HG03565 (cell line): ENCODE results near the gene CTNND2.

Experiments used
- ATAC-seq: cut with Tn5 transposase; IDR thresholded peaks from one replicate; pipeline ENCODE4 v1.9.1; 2021; ENCODE audit warnings: mild to moderate bottlenecking, moderate library complexity; ENCODE audit not compliant: unreplicated experiment

The CTNND2 gene

DNA sequence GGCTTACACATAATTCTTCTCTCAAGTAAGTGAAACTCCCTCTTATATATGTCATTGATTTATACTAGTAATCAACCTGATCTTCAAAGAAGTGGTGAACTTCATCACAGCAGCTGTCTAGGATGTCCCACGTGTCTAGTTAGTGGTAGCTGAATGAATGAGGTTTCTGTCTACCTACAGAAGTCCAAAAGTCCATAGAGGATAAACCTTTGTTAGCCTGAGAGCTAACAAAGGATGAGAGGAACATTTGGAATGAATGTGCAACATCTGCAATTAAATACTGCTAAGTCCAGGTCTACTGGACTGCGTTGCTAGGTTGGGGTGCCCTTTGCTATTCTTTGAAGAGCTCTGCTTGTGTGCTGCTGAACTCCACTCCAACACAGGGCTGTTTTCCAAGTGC is 929.4 kb downstream of the CTNND2 start:
- ATAC-seq, result no peak

DNA sequence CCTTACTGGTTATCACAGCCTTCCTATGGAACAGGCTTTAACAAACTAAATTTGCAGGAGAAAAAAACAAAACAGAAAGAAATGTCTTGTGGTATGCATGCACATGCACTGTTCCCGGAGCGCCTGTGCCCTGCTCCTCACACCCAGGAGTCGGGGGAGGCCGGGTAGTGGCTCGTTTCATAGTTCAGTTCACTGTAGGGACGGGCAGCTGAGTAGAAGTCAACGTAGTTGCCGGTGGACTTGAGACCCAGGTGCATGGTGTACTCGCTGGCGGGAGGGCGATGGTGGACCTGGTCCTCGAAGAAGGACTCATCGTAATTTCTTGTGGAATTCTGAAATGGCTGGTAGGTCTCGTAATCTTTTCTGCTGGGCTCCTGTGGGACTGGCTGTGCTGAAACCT is 930.9 kb downstream of the CTNND2 start:
- ATAC-seq, result no peak

DNA sequence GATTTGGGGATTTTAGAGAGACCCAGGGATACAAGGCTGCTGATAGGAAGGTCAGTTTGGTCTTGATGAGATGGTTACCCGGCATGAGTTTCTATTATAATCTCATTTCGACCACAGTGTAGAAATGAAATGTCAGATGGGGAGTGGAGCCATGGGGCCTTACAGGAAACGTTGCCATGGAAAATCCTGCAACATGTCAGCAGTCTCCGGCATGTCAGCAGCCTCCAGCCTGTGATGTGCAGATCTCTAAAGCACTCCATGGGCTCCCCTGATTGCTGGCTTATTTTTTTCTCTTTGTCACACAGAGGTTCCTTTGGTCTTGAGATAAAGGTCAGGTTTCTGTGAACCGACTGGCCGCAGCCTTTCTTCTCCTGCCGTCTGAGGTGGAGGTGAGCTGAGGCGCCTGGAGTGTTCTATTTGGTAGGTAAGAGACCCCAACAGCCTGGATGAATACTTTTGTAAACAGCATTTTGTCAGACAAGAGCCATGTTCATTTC is 934.5 kb downstream of the CTNND2 start:
- ATAC-seq, result no peak

DNA sequence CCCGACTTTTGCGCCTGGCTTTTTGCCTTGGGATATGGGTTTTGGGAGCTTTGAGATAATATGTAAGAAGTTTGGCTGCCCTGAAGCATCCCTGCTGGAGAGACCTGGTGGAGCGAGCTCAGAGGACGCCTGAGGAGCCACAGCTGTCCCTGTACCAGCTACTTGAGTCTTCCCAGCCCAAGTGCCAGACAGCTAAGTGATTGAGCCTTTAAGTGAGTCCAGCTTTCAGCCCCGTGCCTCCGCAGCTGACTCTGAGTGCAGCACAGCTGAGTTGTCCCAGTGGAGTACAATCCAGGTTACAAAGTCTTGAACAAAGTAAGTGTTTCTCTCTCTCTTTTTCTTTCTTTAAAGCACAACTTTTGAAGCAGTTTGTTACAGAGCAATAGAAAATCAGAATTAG is 939.4 kb downstream of the CTNND2 start:
- ATAC-seq, result no peak

DNA sequence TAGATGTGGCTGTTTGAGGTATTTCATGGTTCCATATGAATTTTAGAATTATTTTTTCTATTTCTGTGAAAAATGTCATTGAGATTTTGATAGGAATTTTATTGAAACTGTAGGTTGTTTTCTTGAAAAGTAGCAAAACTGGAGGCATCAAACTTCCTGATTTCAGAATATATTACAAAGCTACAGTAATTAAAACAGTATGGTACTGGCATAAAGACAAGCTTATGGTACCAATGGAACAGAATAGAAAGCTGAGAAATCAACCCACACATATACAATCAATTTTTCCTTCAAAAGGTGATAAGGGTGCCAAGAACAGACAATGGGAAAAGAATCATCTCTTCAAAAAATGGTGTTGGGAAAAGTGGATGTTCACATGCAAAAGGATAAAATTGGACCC is 945.5 kb downstream of the CTNND2 start:
- ATAC-seq, result no peak

DNA sequence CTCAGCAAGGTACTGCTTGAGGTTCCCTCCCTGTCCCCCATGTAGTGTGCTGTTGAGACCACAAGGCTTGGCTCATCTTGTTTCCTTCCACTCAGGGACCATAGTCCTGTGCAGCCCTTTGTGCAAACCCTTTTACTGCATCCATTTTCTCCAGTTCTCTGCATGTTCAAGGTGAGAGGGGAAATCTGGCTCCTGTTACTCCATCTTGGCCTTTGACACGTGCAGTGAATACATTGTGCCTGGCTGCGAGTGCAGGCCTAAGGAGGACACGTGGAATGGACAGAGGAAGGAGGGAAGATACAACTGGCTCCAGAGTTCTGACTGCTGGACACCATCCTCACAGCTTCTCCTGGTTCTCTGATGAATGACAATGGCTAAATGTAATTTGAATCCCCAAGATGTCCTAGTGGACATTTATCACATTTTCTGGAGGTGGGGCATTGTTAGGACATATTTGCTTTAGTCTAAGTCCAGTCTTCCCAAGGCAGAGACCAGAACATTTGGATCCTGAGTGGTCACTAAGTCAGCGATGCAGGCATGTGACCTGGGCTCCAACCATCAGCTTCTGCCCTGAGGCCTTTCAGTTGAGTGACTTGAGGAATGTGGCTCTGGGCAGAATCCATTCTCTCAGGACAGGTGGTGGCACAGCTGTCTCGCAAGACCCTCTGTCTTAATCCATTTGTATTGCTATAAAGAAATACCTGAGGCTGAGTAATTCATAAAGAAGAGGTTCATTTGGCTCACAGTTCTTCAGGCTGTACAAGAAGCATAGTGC is 954.2 kb downstream of the CTNND2 start:
- ATAC-seq, result no peak

DNA sequence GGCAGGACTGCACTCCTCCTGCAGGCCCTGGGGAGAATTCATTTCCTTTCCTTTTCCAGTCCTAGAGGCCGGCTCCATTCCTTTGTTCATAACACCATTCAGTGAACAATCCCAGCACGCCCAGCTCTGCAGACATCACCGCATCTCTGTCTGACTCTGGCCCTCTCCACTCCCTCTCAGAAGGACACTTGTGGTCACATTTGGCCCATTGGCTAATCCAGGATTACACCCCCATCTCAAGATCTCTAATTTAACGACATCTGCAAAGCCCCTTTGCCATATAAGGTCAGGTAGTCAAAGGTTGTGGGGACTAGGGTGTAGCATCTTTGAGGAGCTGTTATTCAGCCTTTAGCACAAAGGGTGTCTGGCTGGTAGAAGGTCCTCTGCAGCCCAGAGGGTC is 958.2 kb downstream of the CTNND2 start:
- ATAC-seq, result no peak

DNA sequence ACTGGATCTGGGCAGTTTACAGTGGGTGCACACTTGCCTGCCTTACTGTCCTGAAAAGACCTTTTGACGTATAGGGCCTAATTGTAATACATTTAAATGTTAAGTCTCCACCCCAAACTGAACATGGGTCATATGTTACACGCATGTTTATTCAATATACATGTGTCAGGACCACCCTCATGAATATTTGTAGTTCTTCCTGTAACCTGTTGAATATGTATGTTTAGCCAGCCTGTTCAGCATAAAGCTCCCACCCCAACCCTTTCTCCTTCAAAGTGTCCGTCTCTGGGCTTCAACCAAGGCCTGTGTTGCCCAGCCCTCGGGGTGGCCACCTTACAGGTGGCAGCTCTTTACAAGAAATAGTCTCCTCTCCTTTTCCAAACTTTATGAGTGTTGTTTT is 962.3 kb downstream of the CTNND2 start:
- ATAC-seq, result no peak

DNA sequence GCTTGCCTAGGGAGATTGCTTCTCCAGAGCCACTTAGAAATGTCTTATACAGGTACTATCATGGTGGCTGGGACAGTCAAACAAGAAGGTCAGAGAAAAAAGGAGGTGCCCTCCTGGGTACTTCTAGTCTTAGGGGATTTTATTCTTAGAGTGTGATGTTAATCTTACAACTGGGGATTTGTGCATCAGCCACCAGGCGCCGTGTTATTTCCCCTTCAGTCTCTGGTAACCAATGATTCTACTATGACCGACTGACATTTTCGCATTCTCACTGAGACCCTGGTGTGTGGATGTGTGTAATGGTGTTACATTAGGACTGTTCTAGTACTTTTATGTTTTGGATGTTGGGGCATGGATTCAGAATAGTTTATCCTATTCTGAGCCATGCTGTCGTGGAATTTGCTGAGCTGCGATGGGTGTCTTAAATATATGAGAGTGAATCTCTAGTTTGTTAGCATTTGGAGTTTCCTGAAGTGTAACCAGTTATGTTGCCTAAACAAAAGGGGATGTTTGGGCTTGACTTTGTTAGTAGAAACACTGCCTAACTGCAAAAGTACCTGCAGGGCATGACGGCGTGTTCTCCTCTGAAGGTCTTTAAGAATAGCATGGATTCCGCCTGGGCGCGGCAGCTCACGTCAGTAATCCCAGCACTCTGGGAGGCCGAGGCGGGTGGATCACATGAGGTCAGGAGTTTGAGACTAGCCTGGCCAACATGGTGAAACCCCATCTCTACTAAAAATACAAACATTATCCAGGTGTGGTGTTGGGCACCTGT is 968.0 kb downstream of the CTNND2 start:
- ATAC-seq, result no peak

DNA sequence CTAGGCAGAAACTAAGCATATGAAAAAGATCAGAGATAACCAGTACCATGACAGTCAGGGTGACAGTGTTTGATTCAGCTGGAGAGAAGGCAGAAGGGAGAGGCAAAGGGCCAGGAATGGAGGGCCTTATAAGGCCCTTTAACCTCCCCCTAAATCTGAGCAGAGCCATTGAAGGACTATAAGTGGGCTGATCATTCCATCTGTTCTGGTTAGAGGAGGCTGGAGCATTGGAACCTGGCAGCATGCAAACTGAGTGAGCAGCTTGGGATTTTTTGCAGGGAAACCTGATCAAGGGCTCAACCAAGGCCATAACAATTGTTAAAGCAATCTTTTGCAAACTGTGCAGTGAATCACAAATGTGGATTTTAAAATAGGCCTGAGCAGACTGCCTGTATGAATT is 968.7 kb downstream of the CTNND2 start:
- no peak for ATAC-seq

DNA sequence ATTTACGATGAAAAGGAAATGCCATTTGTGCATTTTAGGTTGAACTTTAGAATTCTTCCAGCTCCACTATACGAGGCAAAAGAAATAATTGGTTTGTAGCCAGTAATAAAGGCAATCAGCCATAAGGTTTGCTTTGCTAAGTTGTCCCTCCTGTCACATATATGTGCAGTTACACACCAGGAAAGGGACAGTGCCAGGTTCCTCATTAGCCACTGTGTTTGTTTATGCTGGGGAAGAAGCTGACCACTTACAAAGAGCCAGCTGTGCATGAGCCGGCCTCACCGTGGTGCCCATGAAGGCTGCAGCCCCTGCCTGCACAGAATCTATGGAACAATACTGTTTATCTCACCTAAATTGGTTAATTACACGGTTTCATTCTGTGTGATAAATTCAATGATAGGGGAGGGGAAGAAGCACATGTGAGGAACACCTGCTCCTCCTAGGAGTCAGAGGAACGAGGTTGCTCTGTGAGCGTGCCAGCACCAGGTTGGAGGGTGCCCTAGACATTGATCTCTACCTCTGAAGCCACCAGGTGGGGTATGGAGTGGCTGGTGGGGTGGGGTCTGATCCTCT is 969.4 kb downstream of the CTNND2 start:
- no peak for ATAC-seq

DNA sequence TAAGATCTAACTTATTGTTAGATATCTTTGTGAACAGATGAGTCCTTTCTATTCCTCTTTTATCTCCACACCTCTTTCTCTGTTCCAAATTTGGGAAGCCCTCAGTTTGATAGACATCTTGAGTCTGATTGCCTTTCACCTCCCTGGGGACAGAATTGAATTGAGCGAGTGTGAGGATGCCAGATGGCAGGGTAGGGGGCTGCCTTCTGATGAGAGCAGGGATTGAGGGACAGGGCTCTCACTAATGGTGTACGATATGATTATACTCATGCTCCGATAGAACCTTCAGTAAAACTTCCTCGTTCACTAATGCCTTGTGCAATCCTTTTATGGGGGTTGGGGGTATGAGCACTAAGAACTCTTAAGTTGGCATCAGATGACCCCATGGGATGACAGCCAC is 971.1 kb downstream of the CTNND2 start:
- no peak for ATAC-seq

DNA sequence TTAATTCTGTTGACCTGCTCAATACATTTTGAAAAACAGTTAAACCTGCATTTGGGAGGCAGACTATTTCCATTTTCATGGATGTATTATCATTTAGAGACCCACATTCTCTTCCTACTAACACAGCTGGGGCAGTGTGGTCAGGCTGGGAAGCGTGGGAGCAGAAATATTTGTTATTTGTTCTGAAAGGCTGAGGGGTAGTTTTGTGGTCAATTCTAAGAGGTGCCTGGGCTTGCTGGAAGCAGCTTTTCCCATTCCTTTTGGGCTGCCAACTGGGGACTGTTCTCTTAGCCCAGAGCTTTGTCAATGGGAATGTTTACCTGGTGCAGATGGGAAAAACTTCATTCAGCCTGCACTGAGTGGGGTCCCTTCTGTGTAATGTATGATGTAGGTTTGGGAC is 971.8 kb downstream of the CTNND2 start:
- no peak for ATAC-seq

DNA sequence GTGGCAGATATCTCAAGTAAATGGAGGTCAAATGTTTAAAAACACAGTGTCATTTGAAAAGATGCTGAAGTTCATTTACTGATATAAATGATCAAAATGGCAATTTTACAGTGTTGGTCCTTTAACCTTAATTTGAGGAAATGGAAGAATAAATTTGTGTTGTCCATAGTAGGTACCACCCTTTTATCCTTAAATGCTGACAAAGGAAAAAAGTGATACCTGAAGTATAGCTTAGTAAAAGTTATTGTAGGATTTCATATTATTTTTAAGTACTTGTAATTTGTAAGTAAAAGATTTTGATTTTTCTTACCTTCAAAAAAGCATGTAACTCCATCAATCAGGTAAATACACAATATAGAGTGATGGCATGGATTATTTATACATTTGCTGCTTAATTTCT is 976.6 kb downstream of the CTNND2 start:
- ATAC-seq, result no peak

DNA sequence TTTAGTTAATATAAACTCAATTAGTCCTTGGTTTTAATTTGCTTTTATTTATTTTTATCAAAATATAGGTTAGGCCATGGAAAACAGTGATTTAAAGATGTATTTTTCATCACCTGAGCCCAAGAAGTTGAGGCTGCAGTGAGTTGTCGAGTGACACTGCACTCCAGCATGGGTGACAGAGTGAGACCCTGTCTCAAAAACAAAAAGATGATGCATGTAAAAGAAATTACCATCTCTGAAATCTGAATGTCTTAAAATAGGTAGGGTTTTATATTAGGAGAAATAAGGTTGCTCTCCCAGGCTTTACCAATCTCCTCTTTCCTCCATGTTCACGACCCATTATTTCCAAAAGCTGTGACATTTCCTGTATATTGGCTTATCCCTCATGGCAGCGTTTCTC is 980.9 kb downstream of the CTNND2 start:
- no peak for ATAC-seq
